GM19035 (cell line): ENCODE measurements around the gene CDKAL1.
"Not testable (repeated sequence)": the region's sequence is repeated elsewhere in the genome, so short reads cannot be mapped to it uniquely, and the experiment has no call there.

Experiments used
- ATAC-seq: cut with Tn5 transposase; IDR thresholded peaks from one replicate; pipeline ENCODE4 v1.9.1; 2021; ENCODE audit not compliant: unreplicated experiment

CDKAL1 gene

DNA sequence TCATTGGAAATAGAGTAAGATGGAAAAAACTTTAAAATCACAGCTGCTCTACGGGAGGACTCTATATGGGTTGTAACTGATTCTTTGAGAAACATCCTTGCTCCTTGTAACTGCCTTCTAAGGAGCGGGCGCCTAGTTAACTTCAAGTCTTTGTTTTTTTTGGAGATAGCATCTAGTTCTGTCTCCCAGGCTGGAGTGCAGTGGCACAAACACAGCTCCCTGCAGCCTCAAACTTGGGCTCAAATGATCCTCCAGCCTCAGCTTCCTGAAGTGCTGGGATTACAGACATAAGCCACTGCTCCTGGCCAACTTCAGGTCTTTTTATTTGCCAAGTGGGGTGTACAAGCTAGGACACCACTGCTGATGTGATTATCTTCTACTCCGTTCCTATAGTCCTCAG lies 552.9 kb downstream of the CDKAL1 start:
- ATAC-seq: no peak

DNA sequence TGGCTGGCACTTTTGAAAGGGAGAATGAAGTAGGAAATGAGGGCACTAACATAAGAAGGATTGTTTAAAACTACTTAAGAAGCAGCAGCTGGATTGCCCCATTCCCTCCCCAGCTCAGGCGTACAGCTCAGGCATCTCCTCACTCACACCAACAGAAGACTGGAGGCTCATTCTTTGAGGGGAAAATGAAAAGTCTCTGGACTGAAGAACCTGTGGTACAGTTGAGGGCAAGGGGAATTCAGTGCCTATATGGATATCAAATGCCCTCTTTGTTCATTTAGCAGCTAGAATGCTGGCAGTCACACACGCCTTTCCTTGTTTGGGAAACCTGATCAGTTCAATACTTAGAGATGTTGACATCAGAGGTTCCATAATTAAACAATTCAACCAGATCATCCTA lies 557.2 kb downstream of the CDKAL1 start:
- no peak for ATAC-seq

DNA sequence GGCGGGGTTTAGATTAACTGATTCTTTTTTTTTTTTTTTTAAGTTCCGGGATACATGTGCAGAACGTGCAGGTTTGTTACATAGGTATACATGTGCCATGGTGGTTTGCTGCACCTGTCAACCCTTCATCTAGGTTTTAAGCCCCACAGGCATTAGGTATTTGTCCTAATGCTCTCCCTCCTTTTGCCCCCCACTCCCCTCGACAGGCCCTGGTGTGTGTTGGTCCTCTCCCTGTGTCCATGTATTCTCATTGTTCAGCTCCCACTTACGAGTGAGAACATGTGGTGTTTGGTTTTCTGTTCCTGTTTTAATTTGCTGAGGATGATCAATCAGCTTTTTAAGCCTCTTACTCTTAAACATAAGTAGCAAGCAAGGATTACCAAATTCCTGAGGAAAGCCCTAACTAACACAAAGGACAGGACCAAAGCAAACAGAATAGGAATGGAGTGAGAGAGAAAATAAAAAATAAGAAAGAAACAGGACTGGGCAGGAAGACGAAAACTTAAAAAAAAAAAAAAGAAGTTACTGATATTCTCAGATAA lies 558.0 kb downstream of the CDKAL1 start:
- not testable (repeated sequence) for ATAC-seq

DNA sequence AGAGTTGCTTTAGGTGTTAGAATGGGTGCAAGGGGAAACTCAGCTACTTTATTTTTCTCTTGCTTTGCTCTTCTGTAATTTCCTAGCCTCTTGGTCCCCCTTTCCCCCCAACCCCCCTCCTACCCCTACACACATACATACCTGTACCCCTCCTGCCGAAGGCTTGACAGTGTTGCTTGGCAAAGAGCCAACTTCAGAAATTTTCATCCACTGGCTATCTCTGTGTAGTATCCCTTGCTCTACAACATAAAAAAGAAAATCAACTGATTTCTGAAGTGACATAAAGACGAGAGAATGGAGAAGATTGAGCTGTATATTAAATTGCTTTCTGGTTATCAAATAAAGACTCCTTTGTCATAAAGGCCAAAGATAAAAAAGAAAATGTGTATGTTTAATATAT lies 561.2 kb downstream of the CDKAL1 start:
- ATAC-seq: no peak

DNA sequence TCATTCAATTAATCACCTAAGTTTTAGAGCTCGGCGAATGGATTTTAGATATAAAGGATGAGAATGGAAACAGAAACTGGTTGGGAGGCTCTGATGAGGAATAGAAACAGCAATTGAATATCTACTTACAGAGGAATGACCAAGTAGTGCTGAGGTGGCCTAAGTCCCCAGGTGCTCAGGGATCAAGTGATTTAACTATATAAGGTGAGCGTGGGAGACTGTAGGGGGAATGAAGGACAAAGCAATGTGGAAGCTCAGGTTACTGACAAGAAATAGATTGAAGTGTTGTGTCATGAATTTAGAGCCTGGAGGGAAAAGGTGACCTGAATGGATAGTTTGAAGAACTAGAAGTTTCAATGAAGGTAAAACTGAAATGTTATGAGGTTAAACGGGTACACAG lies 563.9 kb downstream of the CDKAL1 start:
- ATAC-seq: no peak

- no peak for ATAC-seq
These were observed 564.5 kb downstream of the CDKAL1 start for GRCh38 chr6:21098744-21099143.

DNA sequence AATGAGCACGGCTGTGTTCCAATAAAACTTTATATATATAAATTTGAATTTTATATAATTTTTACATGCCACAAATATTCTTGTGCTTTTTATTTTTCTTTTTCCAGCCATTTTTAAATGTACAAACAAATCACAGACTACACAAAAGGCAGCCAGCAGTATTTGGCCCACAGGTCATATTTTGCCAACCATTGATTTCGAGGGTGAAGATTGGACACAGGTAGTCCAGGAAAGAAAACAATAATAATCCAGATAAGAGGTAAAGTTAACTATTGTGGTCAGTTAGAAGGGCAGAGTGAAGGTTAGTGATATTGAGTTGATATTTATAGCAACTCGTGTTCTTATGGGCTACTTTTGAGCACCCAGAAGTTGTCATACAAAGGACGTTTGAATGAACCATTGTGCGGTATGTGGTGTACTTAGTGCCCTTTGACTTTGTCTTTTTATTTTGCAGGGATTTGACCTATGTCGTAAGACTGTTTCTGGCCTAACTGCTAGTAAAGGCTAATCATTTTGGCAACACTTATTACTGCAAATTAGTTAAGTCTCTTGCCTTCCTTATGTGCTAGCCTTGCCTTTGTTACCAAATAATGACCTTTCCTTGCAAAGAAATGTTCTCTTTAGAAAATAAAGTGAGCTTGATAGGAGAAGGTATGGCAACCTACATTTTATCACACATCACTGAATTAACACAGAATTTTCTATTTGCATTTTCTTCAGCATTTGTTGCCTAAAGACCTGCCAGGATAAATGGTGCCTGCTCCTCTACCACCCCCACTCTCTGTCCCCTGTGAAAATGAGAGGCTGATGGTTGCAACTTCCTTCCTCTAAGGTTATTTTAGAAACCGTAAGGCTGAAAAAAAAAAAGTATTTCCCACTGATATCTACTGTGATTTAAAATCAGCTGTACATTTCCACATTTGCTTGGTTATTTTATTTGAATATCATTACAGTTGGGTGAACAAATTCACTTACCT lies 565.4 kb downstream of the CDKAL1 start:
- ATAC-seq: no peak

DNA sequence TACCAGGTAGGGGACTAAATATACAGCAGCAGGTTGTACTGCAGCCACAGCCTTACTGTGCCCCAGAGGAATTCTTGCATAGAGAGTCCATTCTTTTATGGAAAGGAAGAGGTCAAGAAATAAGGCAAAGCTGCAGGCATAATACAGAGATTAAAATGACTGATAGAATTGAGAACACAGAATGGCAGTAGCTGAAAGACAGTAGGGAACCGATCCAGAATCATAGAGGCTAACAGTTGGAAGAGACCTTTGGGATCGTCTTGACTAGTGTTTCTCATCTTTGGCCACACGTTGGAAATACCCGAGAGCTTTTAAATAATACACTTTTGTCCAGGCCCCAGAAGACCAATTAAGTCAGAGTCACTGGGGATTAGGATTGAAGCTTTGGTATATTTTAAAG lies 566.7 kb downstream of the CDKAL1 start:
- ATAC-seq: no peak

DNA sequence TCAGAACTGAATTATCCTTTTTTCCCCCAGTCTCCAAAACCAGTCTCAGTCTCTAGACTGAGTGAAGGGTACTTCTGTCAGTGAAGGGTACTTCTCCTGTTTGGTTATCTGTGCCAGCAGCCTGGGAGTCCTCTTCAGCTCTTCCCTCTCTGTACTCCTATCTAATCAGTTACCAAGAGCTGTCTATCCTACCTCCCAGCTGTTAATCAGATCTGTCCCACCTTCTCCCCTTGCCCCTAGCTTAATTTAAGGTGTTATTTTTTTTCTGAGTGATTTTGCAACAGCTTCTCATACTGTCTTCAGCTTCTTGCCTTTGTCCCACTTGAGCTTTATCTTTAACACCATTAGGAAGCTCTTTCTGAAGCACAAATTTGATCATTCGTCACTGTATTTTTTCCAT lies 567.4 kb downstream of the CDKAL1 start:
- no peak for ATAC-seq

- no peak for ATAC-seq
These were observed 567.9 kb downstream of the CDKAL1 start for GRCh38 chr6:21102201-21102600.

- ATAC-seq: no peak
These were observed 568.4 kb downstream of the CDKAL1 start for GRCh38 chr6:21102624-21103023.

GRCh38 chr6:21103626-21104224 lies 569.5 kb downstream of the CDKAL1 start:
- no peak for ATAC-seq

DNA sequence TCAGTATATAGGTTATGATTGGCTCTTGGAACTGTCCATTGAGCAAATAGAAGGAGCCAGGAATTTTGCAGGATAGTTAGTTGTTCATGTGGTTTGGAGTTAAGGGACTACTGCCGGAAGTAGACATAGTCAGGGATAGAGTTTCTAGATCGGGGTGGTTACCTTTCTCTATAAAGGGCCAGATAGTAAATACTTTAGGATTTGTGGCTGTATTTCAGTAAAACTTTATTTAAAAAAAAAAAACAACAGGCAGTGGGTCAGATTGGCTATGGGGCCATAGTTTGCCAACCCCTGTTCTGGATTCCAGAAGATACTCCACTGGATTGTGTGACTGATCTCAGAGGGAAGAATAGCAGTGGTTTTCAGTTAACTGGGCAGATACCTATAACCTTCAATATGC lies 570.0 kb downstream of the CDKAL1 start:
- no peak for ATAC-seq

DNA sequence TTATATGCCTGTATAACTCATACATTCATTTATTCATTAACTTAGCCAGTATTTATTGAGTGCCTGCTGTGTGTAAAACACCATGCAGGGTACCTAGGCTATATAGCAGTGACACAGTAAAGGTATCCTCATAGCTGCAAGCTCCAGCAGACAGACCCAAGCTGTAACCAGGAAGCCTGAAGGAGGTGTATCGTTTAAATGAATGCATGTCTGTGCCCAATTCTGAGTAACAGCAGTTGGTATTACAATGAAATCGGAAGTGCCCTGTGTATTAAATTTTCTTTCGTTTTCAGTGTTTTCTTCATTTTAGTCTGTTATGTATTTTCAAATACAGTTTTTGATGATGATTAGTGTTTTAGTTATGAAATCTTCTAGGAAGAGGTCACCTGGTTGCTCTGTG lies 573.5 kb downstream of the CDKAL1 start:
- ATAC-seq: no peak

GRCh38 chr6:21109391-21110178 lies 575.3 kb downstream of the CDKAL1 start:
- no peak for ATAC-seq

DNA sequence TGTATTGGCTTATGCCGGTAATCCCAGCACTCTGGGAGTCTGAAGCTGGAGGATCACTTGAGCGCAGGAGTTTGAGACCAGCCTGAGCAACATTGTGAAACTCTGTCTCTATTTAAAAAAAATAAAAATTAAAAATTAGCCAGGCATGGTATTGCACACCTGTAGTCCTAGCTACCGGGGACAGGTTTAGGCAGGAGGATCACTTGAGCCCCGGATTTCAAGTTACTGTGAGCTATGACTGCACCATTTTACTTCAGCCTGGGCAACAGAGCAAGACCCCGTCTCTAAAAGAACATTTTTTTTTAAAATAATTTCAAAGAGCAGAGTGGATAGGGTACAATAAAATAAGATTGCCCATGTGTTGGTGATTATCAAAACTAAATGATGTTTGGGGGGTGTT lies 576.4 kb downstream of the CDKAL1 start:
- no peak for ATAC-seq

- no peak for ATAC-seq
These were observed 577.0 kb downstream of the CDKAL1 start for GRCh38 chr6:21111093-21111725.

GRCh38 chr6:21115111-21115510 lies 580.9 kb downstream of the CDKAL1 start:
- no peak for ATAC-seq

- no peak for ATAC-seq
These were observed 582.5 kb downstream of the CDKAL1 start for GRCh38 chr6:21116736-21117135.

- no peak for ATAC-seq
These were observed 584.0 kb downstream of the CDKAL1 start for GRCh38 chr6:21118216-21118780.
